Measurements from ENCODE around the gene CDKN2B-AS1.

DNA sequence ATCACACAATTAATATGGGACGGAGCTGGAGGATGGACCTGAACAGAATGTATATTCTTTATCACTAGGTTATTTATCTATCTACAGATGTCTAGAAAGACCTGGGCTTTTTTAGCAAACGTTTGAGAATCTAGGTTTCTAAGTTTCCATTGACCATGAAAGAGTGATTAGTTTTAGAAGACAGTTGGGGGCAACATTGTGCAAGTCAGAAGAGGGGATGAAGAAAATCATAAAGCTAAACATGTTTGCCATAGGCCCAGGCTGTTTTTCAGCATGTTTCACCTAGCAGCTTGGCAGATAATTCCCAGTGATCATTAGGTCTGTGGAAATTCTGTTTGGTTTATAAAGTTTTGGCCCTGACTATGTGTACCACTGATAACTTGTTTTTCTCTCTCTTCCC, 58.6 kb downstream of the CDKN2B-AS1 start:
- TF ChIP-seq, protein P1, sequence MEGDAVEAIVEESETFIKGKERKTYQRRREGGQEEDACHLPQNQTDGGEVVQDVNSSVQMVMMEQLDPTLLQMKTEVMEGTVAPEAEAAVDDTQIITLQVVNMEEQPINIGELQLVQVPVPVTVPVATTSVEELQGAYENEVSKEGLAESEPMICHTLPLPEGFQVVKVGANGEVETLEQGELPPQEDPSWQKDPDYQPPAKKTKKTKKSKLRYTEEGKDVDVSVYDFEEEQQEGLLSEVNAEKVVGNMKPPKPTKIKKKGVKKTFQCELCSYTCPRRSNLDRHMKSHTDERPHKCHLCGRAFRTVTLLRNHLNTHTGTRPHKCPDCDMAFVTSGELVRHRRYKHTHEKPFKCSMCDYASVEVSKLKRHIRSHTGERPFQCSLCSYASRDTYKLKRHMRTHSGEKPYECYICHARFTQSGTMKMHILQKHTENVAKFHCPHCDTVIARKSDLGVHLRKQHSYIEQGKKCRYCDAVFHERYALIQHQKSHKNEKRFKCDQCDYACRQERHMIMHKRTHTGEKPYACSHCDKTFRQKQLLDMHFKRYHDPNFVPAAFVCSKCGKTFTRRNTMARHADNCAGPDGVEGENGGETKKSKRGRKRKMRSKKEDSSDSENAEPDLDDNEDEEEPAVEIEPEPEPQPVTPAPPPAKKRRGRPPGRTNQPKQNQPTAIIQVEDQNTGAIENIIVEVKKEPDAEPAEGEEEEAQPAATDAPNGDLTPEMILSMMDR (IDR thresholded peaks at IDR 0.05): no peak
- no peak for TF ChIP-seq POLR2A (IDR thresholded peaks at IDR 0.05)

All from Peyer's patch (tissue), 4 donors.